ENCODE data around the gene B3GALNT2.
"Not testable (repeated sequence)": the region's sequence is repeated elsewhere in the genome, so short reads cannot be mapped to it uniquely, and the experiment has no call there.

B3GALNT2 gene

GRCh38 chr1:235503403-235504121 is 690 bp downstream of the B3GALNT2 start:
- DNase-seq (ENCODE audit: low read depth in 2 of 2), result no peak

- no peak for DNase-seq (ENCODE audit: low read depth in 2 of 2)
Measured at GRCh38 chr1:235502601-235503402, 1.4 kb downstream of the B3GALNT2 start.

DNA sequence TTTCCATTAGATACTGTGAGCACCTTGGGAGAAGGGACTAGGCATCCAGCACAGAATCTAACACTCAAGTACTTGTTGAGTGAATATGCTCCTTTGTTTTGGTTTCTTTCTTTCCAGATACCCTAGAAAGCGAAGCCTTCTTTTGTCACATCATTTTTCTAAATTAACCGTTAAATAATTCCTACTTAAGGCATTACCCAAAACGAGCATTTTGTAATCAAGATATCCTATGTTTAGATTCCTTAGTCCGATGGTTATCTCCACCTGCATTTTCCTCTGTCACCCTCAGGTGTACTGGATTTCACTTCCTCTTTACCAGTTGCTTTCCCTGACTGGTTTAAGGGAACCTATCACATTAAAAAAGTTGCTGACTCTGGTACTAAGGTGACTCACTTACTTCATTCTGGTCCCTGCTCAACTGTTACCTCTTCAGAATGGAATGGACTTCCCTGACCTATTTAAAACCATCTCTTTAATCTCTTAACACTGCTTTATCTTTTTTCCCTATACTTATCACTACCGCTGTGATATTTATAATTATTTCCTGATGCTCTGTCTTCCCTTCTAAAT is 3.2 kb downstream of the B3GALNT2 start:
- DNase-seq (ENCODE audit: low read depth in 2 of 2), result no peak

DNA sequence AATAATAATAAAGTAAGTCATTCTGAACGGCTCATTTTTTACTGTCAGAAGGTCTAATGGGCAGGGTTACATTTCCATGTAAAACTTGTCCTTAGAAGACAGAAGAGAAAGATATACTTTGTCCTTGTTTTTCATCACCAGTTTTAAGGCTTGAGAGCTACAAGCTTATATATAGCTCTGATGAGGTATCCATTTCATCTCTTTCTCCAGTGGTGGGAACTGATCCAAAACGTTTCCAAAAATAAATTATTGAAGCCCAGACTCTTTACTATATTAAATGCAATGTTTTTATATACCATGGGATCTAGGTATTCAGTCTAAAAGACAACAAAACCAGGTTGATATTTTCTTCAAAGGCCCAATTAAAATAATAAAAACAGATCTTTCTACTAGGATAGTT is 8.7 kb downstream of the B3GALNT2 start:
- DNase-seq (ENCODE audit: low read depth in 2 of 2), result no peak

GRCh38 chr1:235495030-235495429 is 9.2 kb downstream of the B3GALNT2 start:
- DNase-seq (ENCODE audit: low read depth in 2 of 2), result no peak

DNA sequence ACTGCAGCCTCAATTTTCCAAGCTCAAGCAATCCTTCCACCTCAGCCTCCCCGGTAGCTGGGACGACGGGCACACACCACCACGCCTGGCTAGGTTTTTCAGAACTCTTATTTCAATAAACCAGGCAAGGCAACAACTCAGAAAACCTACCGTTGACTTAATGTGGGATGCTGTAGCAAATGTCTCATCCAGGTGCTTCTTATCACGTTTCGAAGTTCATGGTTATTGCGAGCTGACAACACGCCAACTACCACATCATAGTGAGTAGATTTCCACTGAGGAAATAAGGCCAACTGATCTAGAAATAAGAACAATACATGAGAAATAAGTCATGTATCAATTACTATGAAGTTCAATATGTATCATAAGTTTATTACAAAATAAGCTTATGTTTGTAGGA is 9.7 kb downstream of the B3GALNT2 start:
- DNase-seq (ENCODE audit: low read depth in 2 of 2), result no peak

DNA sequence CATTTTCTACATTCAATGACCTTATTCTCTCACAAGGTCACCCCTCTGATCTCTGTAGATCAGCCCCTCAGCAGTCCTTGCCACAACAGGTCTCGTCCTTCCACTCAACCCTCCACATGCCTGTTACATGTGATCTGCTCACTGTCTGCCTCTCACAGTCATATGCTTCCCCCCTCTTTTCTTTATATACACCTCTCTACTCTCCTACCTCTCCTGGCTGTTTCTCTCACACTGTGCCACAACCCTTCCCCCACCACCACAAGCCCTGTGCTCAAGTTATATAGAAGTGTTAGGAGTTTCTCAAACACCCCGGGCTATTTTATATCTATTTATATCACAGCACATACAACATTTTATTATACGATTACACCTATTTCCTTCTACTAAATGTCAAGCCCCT is 12.6 kb downstream of the B3GALNT2 start:
- no peak for DNase-seq (ENCODE audit: low read depth in 2 of 2)

DNA sequence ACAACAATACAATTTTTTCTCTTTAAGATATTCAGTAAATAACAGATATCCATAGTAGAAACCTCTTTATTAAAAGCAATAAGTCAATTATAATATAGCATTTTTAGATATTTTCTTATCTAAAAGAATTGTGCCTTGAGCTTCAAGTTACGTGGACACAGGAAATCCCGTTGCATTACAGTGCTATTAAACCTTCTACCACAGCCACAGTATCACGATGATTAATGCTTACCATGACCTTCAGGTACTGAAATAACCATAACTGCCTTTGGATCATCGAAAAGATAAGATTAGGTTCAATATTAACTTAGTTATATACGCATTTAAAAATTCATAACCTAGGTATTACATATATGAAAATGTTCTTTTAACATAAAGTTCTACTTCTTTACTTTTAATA is 17.9 kb downstream of the B3GALNT2 start:
- DNase-seq (ENCODE audit: low read depth in 2 of 2), result no peak

DNA sequence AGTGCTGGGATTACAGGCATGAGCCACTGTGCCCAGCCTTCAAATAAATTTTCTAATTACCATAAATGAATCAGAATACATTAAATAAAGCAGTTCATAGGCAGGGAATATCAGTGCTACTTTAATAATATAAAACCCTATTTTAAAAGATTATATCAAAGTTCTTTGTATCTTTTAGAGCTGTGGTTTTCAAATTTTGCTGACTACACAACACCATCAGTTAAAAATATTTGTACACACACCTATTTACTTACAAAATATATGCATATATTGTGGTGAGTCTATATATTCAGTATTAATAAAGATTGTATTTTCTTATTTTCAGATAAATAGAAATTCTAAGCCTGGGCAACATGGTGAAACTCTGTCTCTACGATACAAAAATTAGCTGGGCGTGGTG is 18.7 kb downstream of the B3GALNT2 start:
- DNase-seq (ENCODE audit: low read depth in 2 of 2), result no peak

GRCh38 chr1:235483090-235483489 is 21.2 kb downstream of the B3GALNT2 start:
- DNase-seq (ENCODE audit: low read depth in 2 of 2), result no peak

GRCh38 chr1:235473806-235474205 is 30.4 kb downstream of the B3GALNT2 start:
- DNase-seq (ENCODE audit: low read depth in 2 of 2), result no peak

- DNase-seq (ENCODE audit: low read depth in 2 of 2), result no peak
Measured at GRCh38 chr1:235470741-235471439, 33.4 kb downstream of the B3GALNT2 start.

GRCh38 chr1:235469897-235470296 is 34.4 kb downstream of the B3GALNT2 start:
- DNase-seq (ENCODE audit: low read depth in 2 of 2), result not testable (repeated sequence)

- no peak for DNase-seq (ENCODE audit: low read depth in 2 of 2)
Measured at GRCh38 chr1:235468970-235469369, 35.3 kb downstream of the B3GALNT2 start.

DNA sequence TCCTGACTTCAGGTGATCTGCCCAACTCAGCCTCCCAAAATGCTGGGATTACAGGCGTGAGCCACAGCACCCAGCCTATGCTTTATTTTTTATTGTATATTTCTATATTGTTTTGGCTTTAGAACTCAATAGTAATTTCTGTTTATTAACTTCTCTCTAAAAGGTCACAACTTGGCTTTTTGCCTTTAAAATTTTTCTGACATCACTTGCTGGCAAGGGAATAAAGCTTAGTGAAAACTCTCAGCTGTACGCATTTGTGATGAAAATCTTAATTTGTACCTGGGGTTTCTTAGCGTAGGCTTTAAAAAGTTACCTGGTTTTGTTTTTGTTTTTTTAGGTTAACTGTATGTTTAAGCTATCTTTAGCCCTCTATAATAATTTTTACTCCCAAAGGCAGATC is 36.2 kb downstream of the B3GALNT2 start:
- no peak for DNase-seq (ENCODE audit: low read depth in 2 of 2)

DNA sequence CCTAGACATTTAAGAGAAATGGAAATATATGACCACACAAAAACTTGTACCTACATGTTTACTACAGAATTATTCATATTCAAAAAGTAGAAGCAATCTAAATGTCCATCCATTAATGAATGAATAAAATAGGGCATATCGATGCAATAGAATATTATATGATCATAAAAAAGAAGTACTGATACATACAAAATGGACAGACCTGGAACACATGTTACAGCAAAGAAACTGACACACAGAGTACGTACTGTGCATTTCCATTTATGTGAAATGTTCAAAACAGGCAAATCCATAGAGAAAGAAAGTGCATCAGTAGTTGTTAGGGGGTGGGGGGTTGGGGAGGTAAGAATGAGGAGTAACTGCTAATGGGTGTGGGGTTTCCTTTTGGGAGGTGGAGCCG is 39.2 kb downstream of the B3GALNT2 start:
- DNase-seq (ENCODE audit: low read depth in 2 of 2), result no peak

DNA sequence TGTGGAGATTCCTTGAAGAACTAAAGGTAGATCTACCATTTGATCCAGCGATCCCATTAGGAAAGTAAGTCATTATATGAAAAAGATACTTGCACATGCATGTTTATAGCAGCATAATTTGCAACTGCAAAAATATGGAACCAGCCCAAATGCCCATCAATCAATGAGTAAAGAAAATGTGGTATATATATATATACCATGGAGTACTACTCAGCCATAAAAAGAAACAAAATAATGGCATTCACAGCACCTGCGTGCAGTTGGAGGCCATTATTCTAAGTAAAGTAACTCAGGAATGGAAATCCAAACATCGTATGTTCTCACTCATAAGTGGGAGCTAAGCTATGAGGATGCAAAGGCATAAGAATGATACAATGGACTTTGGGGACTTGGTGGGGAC is 41.4 kb downstream of the B3GALNT2 start:
- DNase-seq (ENCODE audit: low read depth in 2 of 2), result not testable (repeated sequence)

DNA sequence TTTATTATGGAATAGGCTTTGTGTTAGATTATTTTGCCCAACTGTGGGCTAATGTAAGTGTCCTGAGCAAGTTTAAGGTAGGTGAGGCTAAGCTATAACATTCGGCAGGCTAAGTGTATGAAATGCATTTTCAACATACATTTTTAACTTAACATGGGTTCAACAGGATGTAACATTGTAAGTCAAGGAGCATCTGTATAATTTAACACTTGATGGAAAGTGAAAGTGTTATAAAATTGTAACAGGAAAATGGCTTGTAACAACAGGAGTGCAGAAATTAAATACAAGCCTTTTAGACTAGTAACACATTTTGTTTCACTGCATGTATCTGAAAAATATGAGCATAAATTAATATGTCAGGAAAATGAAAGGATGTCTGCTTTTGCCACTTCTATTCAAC is 42.3 kb downstream of the B3GALNT2 start:
- DNase-seq (ENCODE audit: low read depth in 2 of 2), result no peak

GRCh38 chr1:235460770-235461169 is 43.5 kb downstream of the B3GALNT2 start:
- no peak for DNase-seq (ENCODE audit: low read depth in 2 of 2)

DNA sequence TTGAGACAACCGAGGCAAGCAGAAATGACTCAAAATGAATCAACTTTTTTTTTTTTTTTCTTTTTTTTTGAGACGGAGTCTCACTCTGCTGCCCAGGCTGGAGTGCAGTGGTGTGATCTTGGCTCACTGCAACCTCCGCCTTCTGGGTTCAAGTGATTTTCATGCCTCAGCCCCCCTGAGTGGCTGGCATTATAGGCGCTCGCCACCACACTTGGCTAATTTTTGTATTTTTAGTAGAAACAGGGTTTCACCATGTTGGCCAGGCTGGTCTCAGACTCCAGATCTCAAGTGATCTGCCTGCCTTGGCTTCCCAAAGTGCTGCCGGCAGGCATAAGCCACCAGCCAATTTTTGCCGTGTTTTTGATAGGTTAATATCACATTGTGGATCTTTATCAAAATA is 46.4 kb downstream of the B3GALNT2 start:
- DNase-seq (ENCODE audit: low read depth in 2 of 2), result not testable (repeated sequence)

- no peak for DNase-seq (ENCODE audit: low read depth in 2 of 2)
Measured at GRCh38 chr1:235455823-235456222, 48.4 kb downstream of the B3GALNT2 start.

DNA sequence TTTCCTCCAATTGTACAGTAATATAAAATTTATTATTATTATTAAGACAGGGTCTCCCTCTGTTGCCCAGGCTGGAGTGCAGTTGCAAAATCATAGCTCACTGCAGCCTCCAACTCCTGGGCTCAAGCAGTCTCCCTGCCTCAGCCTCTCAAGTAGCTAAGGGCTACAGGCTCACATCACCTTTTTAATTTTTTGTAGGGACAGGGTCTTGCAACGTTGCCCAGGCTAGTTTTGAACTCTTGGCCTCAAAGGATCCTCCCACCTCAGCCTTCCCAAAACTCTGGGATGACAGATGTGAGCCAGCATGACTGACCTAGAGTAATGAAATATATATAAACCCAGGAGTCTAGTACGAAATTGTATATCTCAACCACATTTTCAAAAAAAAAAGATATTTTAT is 49.2 kb downstream of the B3GALNT2 start:
- no peak for DNase-seq (ENCODE audit: low read depth in 2 of 2)

Measured in stimulated activated CD8-positive, alpha-beta memory T cell treated with anti-CD3 and anti-CD28 coated beads, Interleukin-15, amount 100 ng/mL, for 48 hours (primary cell).